Liver (tissue), 9 donors: ENCODE measurements around the gene CLEC4E. TPM values are rescaled to one million over a fixed set of nuclear protein-coding genes. Genes with fewer than 3 reads are reported as not detected.
"Not testable (repeated sequence)": the region's sequence is repeated elsewhere in the genome, so short reads cannot be mapped to it uniquely, and the experiment has no call there.

Experiments
- DNase-seq: peaks from one replicate; pipeline ENCODE4 v3.0.0-alpha.2; 2017; ENCODE audit warnings: low spot score
- H3K27ac ChIP-seq, 2 donors: one replicate each; pipeline ENCODE4 v1.7.0; 2013; ENCODE audit warnings: inconsistent platforms in 2 of 2, low read length in 2 of 2, control low read depth in 1 of 2, low read depth in 1 of 2, mild to moderate bottlenecking in 1 of 2
- H3K27me3 ChIP-seq, 4 donors: one replicate each; pipeline versions ENCODE4 v1.6.1 to v1.7.0; 2013; ENCODE audit warnings: low read length in 3 of 4, inconsistent platforms in 1 of 4, mild to moderate bottlenecking in 1 of 4, moderate library complexity in 1 of 4; ENCODE audit not compliant: control insufficient read depth in 4 of 4, insufficient read depth in 4 of 4
- H3K36me3 ChIP-seq, 4 donors: one replicate each; pipeline versions ENCODE4 v1.6.1 to v1.7.0; 2013; ENCODE audit warnings: low read length in 3 of 4, mild to moderate bottlenecking in 3 of 4, low read depth in 1 of 4, moderate library complexity in 1 of 4; ENCODE audit not compliant: control insufficient read depth in 4 of 4, insufficient read depth in 3 of 4
- H3K4me1 ChIP-seq, 4 donors: one replicate each; pipeline versions ENCODE4 v1.6.1 to v1.7.0; 2013; ENCODE audit warnings: low read length in 3 of 4, mild to moderate bottlenecking in 3 of 4, moderate library complexity in 1 of 4; ENCODE audit not compliant: control insufficient read depth in 4 of 4, insufficient read depth in 4 of 4
- H3K4me3 ChIP-seq, 3 donors: one replicate each; pipeline versions ENCODE4 v1.6.1 to v1.7.0; 2013; ENCODE audit warnings: low read length in 3 of 3, control low read depth in 1 of 3, low read depth in 1 of 3, mild to moderate bottlenecking in 1 of 3
- H3K9ac ChIP-seq, 2 donors: one replicate each; pipeline ENCODE4 v1.7.0; 2013; ENCODE audit warnings: low read length in 2 of 2, mild to moderate bottlenecking in 2 of 2, moderate library complexity in 2 of 2, control low read depth in 1 of 2, low read depth in 1 of 2
- H3K9me3 ChIP-seq, 4 donors: one replicate each; pipeline versions ENCODE4 v1.6.1 to v1.7.0; 2013; ENCODE audit warnings: low read length in 3 of 4; ENCODE audit not compliant: control insufficient read depth in 4 of 4
- EGR1 ChIP-seq, 2 donors: IDR thresholded peaks; 2 replicates each; pipeline ENCODE4 v1.6.1; 2016 to 2018; ENCODE audit warnings: antibody characterized with exemption in 2 of 2, low read depth in 2 of 2
- FOXA1 ChIP-seq: IDR thresholded peaks from 2 replicates; pipeline ENCODE4 v1.6.1; 2016; ENCODE audit warnings: antibody characterized with exemption
- FOXA2 ChIP-seq: IDR thresholded peaks from 2 replicates; pipeline ENCODE4 v1.6.1; 2016; ENCODE audit warnings: antibody characterized with exemption
- GABPA ChIP-seq, 2 donors: IDR thresholded peaks in 1 of 2; conservative IDR thresholded peaks in 1 of 2; 2 replicates each; pipeline ENCODE4 v1.6.1; 2016; ENCODE audit warnings: antibody characterized with exemption in 2 of 2, mild to moderate bottlenecking in 1 of 2, moderate library complexity in 1 of 2
- HNF4A ChIP-seq, 2 donors: conservative IDR thresholded peaks; 2 replicates each; pipeline ENCODE4 v1.6.1; 2016; ENCODE audit warnings: antibody characterized with exemption in 2 of 2, mild to moderate bottlenecking in 2 of 2
- HNF4G ChIP-seq: IDR thresholded peaks from 2 replicates; pipeline ENCODE4 v1.6.1; 2016; ENCODE audit warnings: antibody characterized with exemption
- JUND ChIP-seq, 2 donors: IDR thresholded peaks; 2 replicates each; pipeline ENCODE4 v1.6.1; 2016; ENCODE audit warnings: antibody characterized with exemption in 2 of 2
- NR2F2 ChIP-seq: IDR thresholded peaks from 2 replicates; pipeline ENCODE4 v1.6.1; 2016; ENCODE audit warnings: antibody characterized with exemption
- RAD21 ChIP-seq, 2 donors: IDR thresholded peaks; 2 replicates each; pipeline ENCODE4 v1.6.1; 2016; ENCODE audit warnings: antibody characterized with exemption in 2 of 2, mild to moderate bottlenecking in 2 of 2
- SP1 ChIP-seq: IDR thresholded peaks from 2 replicates; pipeline ENCODE4 v1.6.1; 2018; ENCODE audit warnings: antibody characterized with exemption, mild to moderate bottlenecking
- TAF1 ChIP-seq: conservative IDR thresholded peaks from 2 replicates; pipeline ENCODE4 v1.6.1; 2016; ENCODE audit warnings: antibody characterized with exemption, mild to moderate bottlenecking
- YY1 ChIP-seq: IDR thresholded peaks from 2 replicates; pipeline ENCODE4 v1.6.1; 2016; ENCODE audit warnings: antibody characterized with exemption, mild to moderate bottlenecking
- WGBS: extraction: QIAGEN DNeasy Blood & Tissue Kit; methylation state at CpG from one replicate; pipeline ENCODE4 v1.1.7; 2013; 5-methylcytosine and 5-hydroxymethylcytosine counted together
- polyA plus RNA-seq, 2 donors: library from polyadenylated mRNA; stranded (reverse) in 1 of 2; unstranded in 1 of 2; fragments of 200-250 nt in 1 of 2; fragments of >200 nt in 1 of 2; fragmentation: Nextera tagmentation in 1 of 2; extraction: Ambion mirVana in 1 of 2; gene quantifications; one replicate each; pipeline versions ENCODE4 v1.2.1 to v1.2.3, GENCODE V29; 2013 to 2015
- total RNA-seq, 2 donors: library from RNA; depleted of rRNA; stranded (reverse); fragments of >200 nt; gene quantifications; one replicate each; pipeline ENCODE4 v1.2.3, GENCODE V29; 2014
- TF ChIP-seq, protein P1 (sequence below): IDR thresholded peaks from 2 replicates; pipeline ENCODE4 v1.6.1; 2016; ENCODE audit warnings: antibody characterized with exemption
- TF ChIP-seq, protein P2 (sequence below): IDR thresholded peaks from 2 replicates; pipeline ENCODE4 v1.6.1; 2016; ENCODE audit warnings: antibody characterized with exemption
- TF ChIP-seq, protein P3 (sequence below): IDR thresholded peaks from 2 replicates; pipeline ENCODE4 v1.6.1; 2016; ENCODE audit warnings: antibody characterized with exemption, mild to moderate bottlenecking
- TF ChIP-seq, protein P4 (sequence below): fragments of 150-350 bp; IDR thresholded peaks from 2 replicates; pipeline ENCODE4 v1.5.1; 2017; ENCODE audit warnings: improper control_type of control experiment, low read depth, low read length; ENCODE audit not compliant: missing input control
- donor health status: healthy.
- donor health status: healthy.
- donor health status: healthy.
- donor health status: healthy.
- donor health status: healthy.

The CLEC4E gene
- total and polyA plus RNA-seq, 4 donors: 0.05 to 2.9 (median 1.7) TPM

DNA sequence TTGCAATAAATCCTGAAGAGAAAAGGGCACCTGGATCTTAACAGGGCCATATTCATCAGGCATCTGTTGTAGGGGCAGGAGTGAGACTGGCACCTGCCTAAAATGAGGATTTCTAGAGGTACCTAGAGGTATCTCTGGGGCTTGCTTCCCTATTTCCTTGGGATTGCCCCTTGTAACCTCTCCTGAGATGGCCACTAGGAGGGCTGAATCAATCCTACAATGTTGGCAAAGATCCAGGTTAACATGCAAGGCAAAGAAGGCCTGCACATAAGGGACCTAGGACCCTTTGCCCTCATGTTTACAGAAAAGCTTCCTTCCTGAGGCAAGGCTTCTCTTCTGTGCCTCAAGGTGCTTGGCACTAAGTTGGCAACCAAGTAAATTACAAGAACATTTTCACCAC is 25.8 kb upstream of the CLEC4E start:
- Histone ChIP-seq H3K4me3 (no peak overlapping the region), H3K27me3 (no peaks in the 10 kb centered on the region), H3K4me1 (no peaks in the 10 kb centered on the region), H3K9me3 (no peaks in the 10 kb centered on the region), H3K27ac (peak overlapping the region in 1 of 2 donors; percentile 9), H3K36me3 (no peaks in the 10 kb centered on the region), H3K9ac (no peak overlapping the region)
- TF ChIP-seq FOXA2: no peak
- no peak for TF ChIP-seq YY1
- TF ChIP-seq GABPA (IDR thresholded peaks at IDR 0.05 in 1 of 2, conservative IDR thresholded peaks at IDR 0.05 in 1 of 2): no peak
- TF ChIP-seq, protein P1, sequence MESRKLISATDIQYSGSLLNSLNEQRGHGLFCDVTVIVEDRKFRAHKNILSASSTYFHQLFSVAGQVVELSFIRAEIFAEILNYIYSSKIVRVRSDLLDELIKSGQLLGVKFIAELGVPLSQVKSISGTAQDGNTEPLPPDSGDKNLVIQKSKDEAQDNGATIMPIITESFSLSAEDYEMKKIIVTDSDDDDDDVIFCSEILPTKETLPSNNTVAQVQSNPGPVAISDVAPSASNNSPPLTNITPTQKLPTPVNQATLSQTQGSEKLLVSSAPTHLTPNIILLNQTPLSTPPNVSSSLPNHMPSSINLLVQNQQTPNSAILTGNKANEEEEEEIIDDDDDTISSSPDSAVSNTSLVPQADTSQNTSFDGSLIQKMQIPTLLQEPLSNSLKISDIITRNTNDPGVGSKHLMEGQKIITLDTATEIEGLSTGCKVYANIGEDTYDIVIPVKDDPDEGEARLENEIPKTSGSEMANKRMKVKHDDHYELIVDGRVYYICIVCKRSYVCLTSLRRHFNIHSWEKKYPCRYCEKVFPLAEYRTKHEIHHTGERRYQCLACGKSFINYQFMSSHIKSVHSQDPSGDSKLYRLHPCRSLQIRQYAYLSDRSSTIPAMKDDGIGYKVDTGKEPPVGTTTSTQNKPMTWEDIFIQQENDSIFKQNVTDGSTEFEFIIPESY: no peak
- DNase-seq: no peak

DNA sequence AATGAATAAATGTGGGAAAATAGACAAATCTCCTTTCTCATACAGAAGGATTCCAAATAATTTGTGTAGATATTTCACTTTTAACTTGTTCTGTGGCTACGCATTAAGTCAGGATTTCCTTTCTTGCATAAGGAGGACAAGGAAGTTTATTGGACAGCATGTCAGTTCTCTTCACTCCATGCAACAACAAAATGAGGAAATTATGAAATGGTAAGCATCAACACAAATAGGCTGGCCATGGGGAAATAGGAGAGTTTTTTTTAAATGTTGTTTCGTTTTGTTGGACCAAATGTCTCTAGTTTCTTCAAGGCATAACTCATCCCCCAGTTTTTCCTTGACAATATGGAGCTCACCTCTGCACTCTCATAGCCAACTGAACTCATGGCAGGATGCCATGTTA is 25.3 kb upstream of the CLEC4E start:
- peak overlapping the region in 1 of 2 donors; percentile 9 for H3K27ac ChIP-seq
- DNase-seq, H3K9ac ChIP-seq, H3K9me3 ChIP-seq, H3K27me3 ChIP-seq, H3K36me3 ChIP-seq, H3K4me1 ChIP-seq, H3K4me3 ChIP-seq: not testable (repeated sequence)
- WGBS: 83% methylated on average over 2 of the region's 2 CpGs

DNA sequence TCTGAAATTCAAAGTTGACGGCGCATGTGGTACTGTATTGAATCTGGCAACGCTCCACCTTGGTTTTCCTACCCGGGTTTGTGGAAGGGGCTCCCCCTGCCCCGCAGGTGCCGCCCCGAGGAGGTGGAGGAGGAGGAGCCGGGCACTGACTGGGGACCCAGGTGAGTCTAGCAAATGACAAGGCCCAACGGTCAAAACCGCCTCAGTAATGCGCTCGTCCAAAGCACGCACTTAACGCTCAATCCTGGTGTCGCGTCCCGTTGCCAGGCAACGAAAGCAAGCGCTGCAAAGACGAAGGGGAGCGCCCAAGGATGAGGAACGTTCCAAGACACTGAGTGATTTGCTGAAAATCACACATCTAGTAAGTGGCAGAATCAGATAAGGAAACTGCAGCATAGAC is 24.0 kb upstream of the CLEC4E start:
- no peak overlapping the region for H3K4me3 ChIP-seq
- H3K9ac ChIP-seq: no peak overlapping the region
- TF ChIP-seq FOXA1 (no peak), SP1 (no peak), HNF4G (no peak), FOXA2 (no peak), RAD21 (IDR thresholded peaks at IDR 0.05) (no peak), HNF4A (conservative IDR thresholded peaks at IDR 0.05) (no peak)
- TF ChIP-seq, protein P2, sequence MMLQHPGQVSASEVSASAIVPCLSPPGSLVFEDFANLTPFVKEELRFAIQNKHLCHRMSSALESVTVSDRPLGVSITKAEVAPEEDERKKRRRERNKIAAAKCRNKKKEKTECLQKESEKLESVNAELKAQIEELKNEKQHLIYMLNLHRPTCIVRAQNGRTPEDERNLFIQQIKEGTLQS: no peak
- no peak for DNase-seq
- no peaks in the 10 kb centered on the region for H3K4me1 ChIP-seq
- no peaks in the 10 kb centered on the region for H3K9me3 ChIP-seq
- no peak overlapping the region for H3K27ac ChIP-seq
- no peaks in the 10 kb centered on the region for H3K27me3 ChIP-seq
- H3K36me3 ChIP-seq: no peaks in the 10 kb centered on the region
- WGBS: 60% methylated on average over 22 of the region's 22 CpGs

DNA sequence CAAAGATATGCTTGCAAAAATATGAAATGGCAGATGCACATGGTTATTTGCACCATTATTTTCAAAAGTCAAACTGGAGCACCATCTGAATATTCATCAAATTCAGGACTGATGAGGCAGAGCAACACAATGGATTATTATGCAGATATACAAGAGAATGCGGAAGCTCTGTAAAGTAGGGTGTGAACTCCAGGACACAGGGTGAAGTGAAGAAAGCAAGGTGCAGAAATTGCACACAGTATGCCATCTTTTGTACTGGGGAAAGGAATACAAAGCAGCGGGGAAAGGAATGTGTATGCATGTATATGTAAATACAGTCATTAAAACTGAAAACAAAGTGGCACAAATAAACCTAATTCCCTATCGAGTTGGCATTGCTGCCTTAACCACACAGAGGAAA is 22.7 kb upstream of the CLEC4E start:
- Histone ChIP-seq H3K27me3 (no peaks in the 10 kb centered on the region), H3K36me3 (no peaks in the 10 kb centered on the region), H3K4me1 (no peaks in the 10 kb centered on the region), H3K27ac (no peak overlapping the region), H3K4me3 (no peak overlapping the region), H3K9ac (no peak overlapping the region), H3K9me3 (no peaks in the 10 kb centered on the region)
- WGBS: 74% methylated on average over 3 of the region's 3 CpGs
- DNase-seq: no peak
- no peak for TF ChIP-seq FOXA2
- TF ChIP-seq, protein P2: no peak
- no peak for TF ChIP-seq NR2F2
- TF ChIP-seq JUND (IDR thresholded peaks at IDR 0.05): no peak
- TF ChIP-seq, protein P3, sequence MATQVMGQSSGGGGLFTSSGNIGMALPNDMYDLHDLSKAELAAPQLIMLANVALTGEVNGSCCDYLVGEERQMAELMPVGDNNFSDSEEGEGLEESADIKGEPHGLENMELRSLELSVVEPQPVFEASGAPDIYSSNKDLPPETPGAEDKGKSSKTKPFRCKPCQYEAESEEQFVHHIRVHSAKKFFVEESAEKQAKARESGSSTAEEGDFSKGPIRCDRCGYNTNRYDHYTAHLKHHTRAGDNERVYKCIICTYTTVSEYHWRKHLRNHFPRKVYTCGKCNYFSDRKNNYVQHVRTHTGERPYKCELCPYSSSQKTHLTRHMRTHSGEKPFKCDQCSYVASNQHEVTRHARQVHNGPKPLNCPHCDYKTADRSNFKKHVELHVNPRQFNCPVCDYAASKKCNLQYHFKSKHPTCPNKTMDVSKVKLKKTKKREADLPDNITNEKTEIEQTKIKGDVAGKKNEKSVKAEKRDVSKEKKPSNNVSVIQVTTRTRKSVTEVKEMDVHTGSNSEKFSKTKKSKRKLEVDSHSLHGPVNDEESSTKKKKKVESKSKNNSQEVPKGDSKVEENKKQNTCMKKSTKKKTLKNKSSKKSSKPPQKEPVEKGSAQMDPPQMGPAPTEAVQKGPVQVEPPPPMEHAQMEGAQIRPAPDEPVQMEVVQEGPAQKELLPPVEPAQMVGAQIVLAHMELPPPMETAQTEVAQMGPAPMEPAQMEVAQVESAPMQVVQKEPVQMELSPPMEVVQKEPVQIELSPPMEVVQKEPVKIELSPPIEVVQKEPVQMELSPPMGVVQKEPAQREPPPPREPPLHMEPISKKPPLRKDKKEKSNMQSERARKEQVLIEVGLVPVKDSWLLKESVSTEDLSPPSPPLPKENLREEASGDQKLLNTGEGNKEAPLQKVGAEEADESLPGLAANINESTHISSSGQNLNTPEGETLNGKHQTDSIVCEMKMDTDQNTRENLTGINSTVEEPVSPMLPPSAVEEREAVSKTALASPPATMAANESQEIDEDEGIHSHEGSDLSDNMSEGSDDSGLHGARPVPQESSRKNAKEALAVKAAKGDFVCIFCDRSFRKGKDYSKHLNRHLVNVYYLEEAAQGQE: no peak
- TF ChIP-seq RAD21 (IDR thresholded peaks at IDR 0.05): no peak
- no peak for TF ChIP-seq TAF1
- no peak for TF ChIP-seq HNF4A (conservative IDR thresholded peaks at IDR 0.05)
- no peak for TF ChIP-seq EGR1 (IDR thresholded peaks at IDR 0.05; ENCODE audit: low read depth in 2 of 2)
- no peak for TF ChIP-seq GABPA (IDR thresholded peaks at IDR 0.05 in 1 of 2, conservative IDR thresholded peaks at IDR 0.05 in 1 of 2)
- TF ChIP-seq SP1: no peak
- TF ChIP-seq, protein P4, sequence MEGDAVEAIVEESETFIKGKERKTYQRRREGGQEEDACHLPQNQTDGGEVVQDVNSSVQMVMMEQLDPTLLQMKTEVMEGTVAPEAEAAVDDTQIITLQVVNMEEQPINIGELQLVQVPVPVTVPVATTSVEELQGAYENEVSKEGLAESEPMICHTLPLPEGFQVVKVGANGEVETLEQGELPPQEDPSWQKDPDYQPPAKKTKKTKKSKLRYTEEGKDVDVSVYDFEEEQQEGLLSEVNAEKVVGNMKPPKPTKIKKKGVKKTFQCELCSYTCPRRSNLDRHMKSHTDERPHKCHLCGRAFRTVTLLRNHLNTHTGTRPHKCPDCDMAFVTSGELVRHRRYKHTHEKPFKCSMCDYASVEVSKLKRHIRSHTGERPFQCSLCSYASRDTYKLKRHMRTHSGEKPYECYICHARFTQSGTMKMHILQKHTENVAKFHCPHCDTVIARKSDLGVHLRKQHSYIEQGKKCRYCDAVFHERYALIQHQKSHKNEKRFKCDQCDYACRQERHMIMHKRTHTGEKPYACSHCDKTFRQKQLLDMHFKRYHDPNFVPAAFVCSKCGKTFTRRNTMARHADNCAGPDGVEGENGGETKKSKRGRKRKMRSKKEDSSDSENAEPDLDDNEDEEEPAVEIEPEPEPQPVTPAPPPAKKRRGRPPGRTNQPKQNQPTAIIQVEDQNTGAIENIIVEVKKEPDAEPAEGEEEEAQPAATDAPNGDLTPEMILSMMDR: no peak
- TF ChIP-seq HNF4G: no peak
- TF ChIP-seq FOXA1: no peak
